ENCODE results near the gene ELP4. TPM values are rescaled to one million over a fixed set of nuclear protein-coding genes. Genes with fewer than 3 reads are reported as not detected.

Gene ELP4
- total RNA-seq, 6 experiments from 2014 or later: 7.3 to 16.4 (median 9.2) TPM

DNA sequence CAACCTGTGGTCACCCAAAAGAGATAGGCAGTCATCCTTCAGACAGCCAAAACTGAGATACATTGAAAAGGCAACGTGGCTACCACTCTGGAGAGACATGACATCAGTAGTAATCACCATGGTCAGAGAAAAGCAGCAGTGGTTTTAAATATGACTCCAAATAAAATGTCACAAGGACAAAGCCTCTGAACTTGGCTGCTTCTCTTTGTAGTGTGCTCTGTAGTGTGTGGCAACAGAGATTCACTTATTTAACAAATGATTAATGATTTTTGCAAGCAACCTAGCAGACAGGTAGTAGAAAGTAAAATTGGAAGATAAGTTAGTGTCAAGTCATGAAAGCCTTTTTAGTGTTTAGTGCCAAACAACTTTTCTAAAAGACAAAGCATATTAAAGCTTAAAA lies 238.0 kb downstream of the ELP4 start:
- TF ChIP-seq POLR2A (IDR thresholded peaks at IDR 0.05): no peak
- TF ChIP-seq, protein P1, sequence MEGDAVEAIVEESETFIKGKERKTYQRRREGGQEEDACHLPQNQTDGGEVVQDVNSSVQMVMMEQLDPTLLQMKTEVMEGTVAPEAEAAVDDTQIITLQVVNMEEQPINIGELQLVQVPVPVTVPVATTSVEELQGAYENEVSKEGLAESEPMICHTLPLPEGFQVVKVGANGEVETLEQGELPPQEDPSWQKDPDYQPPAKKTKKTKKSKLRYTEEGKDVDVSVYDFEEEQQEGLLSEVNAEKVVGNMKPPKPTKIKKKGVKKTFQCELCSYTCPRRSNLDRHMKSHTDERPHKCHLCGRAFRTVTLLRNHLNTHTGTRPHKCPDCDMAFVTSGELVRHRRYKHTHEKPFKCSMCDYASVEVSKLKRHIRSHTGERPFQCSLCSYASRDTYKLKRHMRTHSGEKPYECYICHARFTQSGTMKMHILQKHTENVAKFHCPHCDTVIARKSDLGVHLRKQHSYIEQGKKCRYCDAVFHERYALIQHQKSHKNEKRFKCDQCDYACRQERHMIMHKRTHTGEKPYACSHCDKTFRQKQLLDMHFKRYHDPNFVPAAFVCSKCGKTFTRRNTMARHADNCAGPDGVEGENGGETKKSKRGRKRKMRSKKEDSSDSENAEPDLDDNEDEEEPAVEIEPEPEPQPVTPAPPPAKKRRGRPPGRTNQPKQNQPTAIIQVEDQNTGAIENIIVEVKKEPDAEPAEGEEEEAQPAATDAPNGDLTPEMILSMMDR (IDR thresholded peaks at IDR 0.05): no peak
- H3K27me3 ChIP-seq: no peaks in the 10 kb centered on the region
- DNase-seq: no peak
- H3K9me3 ChIP-seq: no peaks in the 10 kb centered on the region
- H3K4me1 ChIP-seq: no peaks in the 10 kb centered on the region
- no peak overlapping the region for H3K27ac ChIP-seq
- peak in 1 of 4 donors; percentile 33 for ATAC-seq
- intact Hi-C loops (cut with DNase I): no loop called here
- WGBS (ENCODE audit: insufficient coverage, low coverage, low lambda C conversion rate, missing lambda C conversion rate): 10% methylated on average over 1 of the region's 1 CpG
- H3K36me3 ChIP-seq: no peaks in the 10 kb centered on the region
- H3K4me3 ChIP-seq: no peak overlapping the region

DNA sequence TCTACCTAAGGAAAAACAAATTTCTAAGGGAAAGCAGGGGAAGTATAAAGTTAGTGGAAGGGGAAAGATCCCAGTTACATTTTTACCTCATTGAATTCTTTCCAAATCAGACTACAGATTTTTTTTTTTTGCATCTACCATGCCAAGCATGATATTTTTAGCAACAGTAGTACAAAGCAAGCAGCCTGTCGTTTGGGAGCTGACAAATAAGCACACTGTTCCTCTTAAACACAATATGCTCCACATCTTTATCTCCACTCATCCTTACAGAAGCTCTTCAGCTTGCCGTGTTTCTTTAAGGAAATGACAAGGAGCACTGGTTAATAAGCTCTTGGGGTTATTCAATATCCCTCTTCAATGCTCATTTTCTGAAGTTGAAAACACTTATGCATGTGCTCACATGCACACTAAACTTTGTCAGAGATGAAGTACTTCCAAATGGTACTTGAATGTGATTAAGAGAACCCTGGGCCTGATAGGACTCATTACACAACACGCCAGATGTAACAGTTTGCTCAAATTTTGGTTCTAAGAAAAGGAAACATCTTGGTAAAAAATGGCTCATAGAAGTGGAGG lies 247.8 kb downstream of the ELP4 start:
- H3K36me3 ChIP-seq: no peaks in the 10 kb centered on the region
- DNase-seq: no peak
- H3K4me1 ChIP-seq: peaks cover 0 to 6% (median 0%) of the 10 kb centered on the region in 4 donors
- H3K9me3 ChIP-seq: no peaks in the 10 kb centered on the region
- no peak overlapping the region for H3K27ac ChIP-seq
- intact Hi-C loops (cut with DNase I): no loop called here
- no peak overlapping the region for H3K4me3 ChIP-seq
- ATAC-seq: no peak
- WGBS (ENCODE audit: insufficient coverage, low coverage, low lambda C conversion rate, missing lambda C conversion rate): 48% methylated on average over 3 of the region's 3 CpGs
- no peaks in the 10 kb centered on the region for H3K27me3 ChIP-seq
- TF ChIP-seq POLR2A (IDR thresholded peaks at IDR 0.05): no peak
- TF ChIP-seq, protein P1 (IDR thresholded peaks at IDR 0.05): no peak

DNA sequence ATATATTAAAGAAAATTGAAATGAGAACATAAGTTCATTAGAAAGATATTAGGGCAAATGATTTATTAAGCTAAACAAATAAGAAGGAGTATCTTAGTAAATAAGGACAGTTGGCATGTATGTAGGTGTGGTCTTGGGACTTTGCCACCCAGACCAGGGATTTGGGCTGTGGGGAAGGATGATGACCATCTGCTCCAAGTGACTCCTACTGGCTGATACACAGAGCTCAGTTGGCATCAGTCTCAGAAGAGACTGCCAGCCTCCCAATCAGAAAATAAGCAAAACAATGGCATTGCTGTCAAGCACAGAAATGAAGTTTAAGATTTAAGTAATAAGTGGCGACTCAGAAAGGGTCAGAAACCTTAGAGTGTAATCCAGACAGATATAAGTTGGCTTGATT lies 252.1 kb downstream of the ELP4 start:
- Histone ChIP-seq H3K4me3 (no peak overlapping the region), H3K27me3 (no peaks in the 10 kb centered on the region), H3K4me1 (peaks cover 0 to 6% (median 0%) of the 10 kb centered on the region in 4 donors), H3K27ac (no peak overlapping the region), H3K36me3 (no peaks in the 10 kb centered on the region), H3K9me3 (no peaks in the 10 kb centered on the region)
- DNase-seq: no peak
- intact Hi-C loops (cut with DNase I): no loop called here
- no peak for ATAC-seq
- 100% methylated on average over 1 of the region's 1 CpG for WGBS (ENCODE audit: insufficient coverage, low coverage, low lambda C conversion rate, missing lambda C conversion rate)
- TF ChIP-seq, protein P1 (IDR thresholded peaks at IDR 0.05): no peak
- no peak for TF ChIP-seq POLR2A (IDR thresholded peaks at IDR 0.05)

DNA sequence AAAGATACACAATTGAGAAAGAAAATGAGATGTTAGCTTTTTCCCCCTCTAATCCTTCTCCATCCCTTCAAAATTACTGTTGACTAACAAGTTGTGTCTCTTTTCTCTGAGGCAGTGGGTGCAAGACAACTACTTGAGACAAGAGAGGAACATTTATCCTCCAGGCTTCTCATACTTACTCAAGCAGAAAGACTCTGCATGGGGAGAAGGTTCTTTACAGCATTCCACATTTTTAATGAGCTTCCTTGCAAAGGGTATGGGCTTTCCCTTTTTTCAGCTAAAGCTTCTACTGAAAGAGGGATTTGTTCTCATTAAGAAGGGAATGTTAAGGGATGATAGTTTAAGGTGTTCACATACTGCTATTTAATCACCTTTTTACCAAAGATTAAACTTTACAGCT lies 253.7 kb downstream of the ELP4 start:
- ATAC-seq (no peak), DNase-seq (no peak)
- intact Hi-C loops (cut with DNase I): no loop called here
- H3K27me3 ChIP-seq: no peaks in the 10 kb centered on the region
- no peaks in the 10 kb centered on the region for H3K9me3 ChIP-seq
- H3K4me1 ChIP-seq: no peaks in the 10 kb centered on the region
- TF ChIP-seq, protein P1 (IDR thresholded peaks at IDR 0.05): no peak
- TF ChIP-seq POLR2A (IDR thresholded peaks at IDR 0.05): no peak
- H3K27ac ChIP-seq: no peak overlapping the region
- H3K4me3 ChIP-seq: no peak overlapping the region
- no peaks in the 10 kb centered on the region for H3K36me3 ChIP-seq

DNA sequence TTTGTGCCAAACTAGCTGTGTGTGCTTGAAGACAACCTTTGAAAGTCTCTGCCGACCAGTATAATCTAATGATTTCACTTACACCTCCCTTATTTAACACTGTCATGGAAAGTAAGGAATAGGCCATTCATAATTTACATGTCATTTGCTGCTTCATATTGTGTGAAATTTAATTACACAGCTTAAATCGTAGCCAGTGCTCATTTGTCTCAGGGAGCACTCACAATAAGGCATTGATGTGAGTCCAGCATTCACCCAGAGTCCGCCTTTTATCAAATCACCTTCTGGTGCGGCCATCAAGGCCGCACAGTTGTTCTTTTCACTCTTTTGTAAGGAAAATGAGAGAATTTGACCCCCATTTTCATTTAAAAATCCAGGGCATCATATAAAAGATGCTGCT lies 254.7 kb downstream of the ELP4 start:
- 98% methylated on average over 5 of the region's 5 CpGs for WGBS (ENCODE audit: insufficient coverage, low coverage, low lambda C conversion rate, missing lambda C conversion rate)
- ATAC-seq (no peak), DNase-seq (no peak)
- Histone ChIP-seq H3K4me3 (no peak overlapping the region), H3K36me3 (no peaks in the 10 kb centered on the region), H3K27me3 (no peaks in the 10 kb centered on the region), H3K27ac (no peak overlapping the region), H3K4me1 (no peaks in the 10 kb centered on the region), H3K9me3 (no peaks in the 10 kb centered on the region)
- intact Hi-C loops (cut with DNase I): no loop called here
- no peak for TF ChIP-seq POLR2A (IDR thresholded peaks at IDR 0.05)
- TF ChIP-seq, protein P1 (IDR thresholded peaks at IDR 0.05): no peak
